C4-2B (cell line): Measurements from ENCODE around the gene MYCBP2.

ENCODE experiments used
- H3K27ac ChIP-seq: fragments of 450-650 bp; 2 replicates; pipeline ENCODE4 v1.5.1; 2017
- CTCF ChIP-seq: fragments of 450-650 bp; conservative IDR thresholded peaks from 2 replicates; pipeline ENCODE4 v1.5.1; 2017; ENCODE audit warnings: mild to moderate bottlenecking
- ZFX ChIP-seq: fragments of 450-650 bp; IDR thresholded peaks from 2 replicates; pipeline ENCODE4 v1.6.1; 2017

MYCBP2 gene

GRCh38 chr13:77338961-77339401 is 12.1 kb upstream of the MYCBP2 start:
- no peak overlapping the region for H3K27ac ChIP-seq

GRCh38 chr13:77338329-77338728 is 11.4 kb upstream of the MYCBP2 start:
- H3K27ac ChIP-seq, result no peak overlapping the region
- TF ChIP-seq ZFX (no peak), CTCF (no peak)

More at GRCh38 chr13:77338961-77339401, 12.1 kb upstream of the MYCBP2 start:
- no peak for TF ChIP-seq CTCF
- TF ChIP-seq ZFX, result no peak

DNA sequence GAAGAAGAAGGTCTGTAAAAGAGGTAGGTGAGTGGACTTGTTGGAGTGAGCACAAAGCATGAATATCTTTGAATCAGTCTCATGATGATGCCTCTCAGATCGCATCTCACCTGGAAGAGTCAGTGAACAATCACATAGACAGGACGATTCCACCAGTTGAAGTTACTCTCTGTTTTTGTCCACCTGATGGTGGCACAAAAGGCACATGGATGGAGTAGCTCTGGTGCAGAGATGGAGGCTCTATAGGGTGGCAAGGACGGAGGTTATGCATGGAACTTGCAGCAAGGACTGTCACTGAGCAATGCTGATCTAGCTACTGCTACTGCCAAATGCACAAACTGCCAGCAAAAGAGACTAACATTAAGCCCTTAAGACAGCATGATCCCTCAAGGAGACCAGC is 10.3 kb upstream of the MYCBP2 start:
- no peak overlapping the region for H3K27ac ChIP-seq
- no peak for TF ChIP-seq ZFX
- no peak for TF ChIP-seq CTCF

DNA sequence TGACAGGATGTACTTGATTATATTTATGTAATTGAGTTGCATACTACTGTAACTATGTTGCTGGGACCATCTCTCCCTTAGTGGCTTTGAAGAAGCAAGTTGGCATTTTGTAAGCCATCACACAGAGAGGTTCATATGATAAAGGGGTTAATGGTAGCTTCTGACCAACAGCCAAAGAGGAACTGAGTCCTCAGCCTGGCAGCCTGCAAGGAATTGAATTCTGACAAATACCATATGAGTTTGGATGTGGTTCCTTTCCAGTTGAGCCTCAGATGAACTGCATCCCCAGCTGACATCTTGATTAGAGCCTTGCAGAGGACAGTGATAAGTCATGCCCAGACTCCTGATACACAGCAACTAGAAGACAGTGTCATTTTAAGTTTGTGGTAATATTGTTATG is 8.6 kb upstream of the MYCBP2 start:
- H3K27ac ChIP-seq, result no peak overlapping the region
- TF ChIP-seq CTCF, result no peak
- no peak for TF ChIP-seq ZFX

GRCh38 chr13:77333594-77333993 is 6.7 kb upstream of the MYCBP2 start:
- TF ChIP-seq ZFX, result no peak
- no peak for TF ChIP-seq CTCF

DNA sequence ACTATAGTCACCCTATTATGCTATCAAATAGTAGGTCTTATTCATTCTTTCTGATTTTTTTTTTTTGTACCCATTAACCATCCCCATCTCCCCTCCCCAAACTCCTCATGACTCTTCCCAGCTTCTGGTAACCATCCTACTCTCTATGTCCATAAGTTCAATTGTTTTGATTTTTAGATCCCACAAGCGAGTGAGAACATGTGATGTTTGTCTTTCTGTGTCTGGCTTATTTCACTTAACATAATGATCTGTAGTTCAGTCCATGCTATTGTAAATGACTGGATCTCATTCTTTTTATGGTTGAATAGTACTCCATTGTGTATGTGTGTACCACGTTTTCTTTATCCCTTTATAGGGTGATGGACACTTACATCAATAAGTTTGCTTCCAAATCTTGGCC is 4.5 kb upstream of the MYCBP2 start:
- no peak overlapping the region for H3K27ac ChIP-seq
- no peak for TF ChIP-seq CTCF
- TF ChIP-seq ZFX, result no peak

More at GRCh38 chr13:77333594-77333993, 6.7 kb upstream of the MYCBP2 start:
- H3K27ac ChIP-seq, result no peak overlapping the region

DNA sequence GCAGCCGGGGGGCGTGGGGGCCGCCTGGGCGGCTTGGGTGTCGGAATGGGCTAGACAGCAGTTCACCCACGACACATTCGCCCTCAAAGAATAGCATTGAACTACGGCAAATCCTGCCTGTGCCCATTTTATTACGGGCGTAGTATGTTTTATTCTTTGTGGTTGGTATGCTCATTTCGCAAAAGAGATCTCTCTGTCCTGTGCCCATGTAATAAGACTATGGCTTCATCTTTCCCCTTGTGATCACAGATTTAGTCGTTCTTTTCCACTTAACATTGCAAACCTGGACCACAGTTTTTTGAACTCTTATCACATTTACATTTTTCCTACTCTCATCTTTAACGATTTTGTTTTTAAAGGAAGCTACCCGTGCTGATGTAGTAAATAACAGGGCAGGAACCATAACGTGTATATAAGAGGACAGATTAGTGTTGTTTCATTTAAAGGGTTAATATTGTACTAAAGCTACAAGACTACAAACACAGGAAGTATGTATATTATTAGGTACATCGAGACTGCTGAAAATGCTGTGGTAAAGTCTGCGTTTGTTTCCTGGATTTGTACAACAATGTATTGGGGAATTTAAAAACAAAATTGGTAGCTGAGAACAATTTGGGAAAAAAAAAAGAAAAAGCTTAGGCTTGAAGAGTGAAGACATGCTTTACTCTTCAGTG is 3.2 kb upstream of the MYCBP2 start:
- no peak for TF ChIP-seq ZFX
- no peak for TF ChIP-seq CTCF
- peak overlapping the region; percentile 97 for H3K27ac ChIP-seq
